GM10266 (cell line): ENCODE measurements around the gene FMO4.

Experiments
- DNase-seq: peaks from one replicate; pipeline ENCODE4 v3.0.0; 2012; ENCODE audit errors: extremely low spot score
- TF ChIP-seq, protein P1 (sequence below): IDR thresholded peaks from 2 replicates; pipeline ENCODE4 v1.5.1; 2012; ENCODE audit warnings: mild to moderate bottlenecking, low read depth; ENCODE audit not compliant: control insufficient read depth, insufficient read depth; ENCODE audit errors: missing control alignments

FMO4 gene

GRCh38 chr1:171298696-171299095 lies 15.3 kb upstream of the FMO4 start:
- TF ChIP-seq, protein P1, sequence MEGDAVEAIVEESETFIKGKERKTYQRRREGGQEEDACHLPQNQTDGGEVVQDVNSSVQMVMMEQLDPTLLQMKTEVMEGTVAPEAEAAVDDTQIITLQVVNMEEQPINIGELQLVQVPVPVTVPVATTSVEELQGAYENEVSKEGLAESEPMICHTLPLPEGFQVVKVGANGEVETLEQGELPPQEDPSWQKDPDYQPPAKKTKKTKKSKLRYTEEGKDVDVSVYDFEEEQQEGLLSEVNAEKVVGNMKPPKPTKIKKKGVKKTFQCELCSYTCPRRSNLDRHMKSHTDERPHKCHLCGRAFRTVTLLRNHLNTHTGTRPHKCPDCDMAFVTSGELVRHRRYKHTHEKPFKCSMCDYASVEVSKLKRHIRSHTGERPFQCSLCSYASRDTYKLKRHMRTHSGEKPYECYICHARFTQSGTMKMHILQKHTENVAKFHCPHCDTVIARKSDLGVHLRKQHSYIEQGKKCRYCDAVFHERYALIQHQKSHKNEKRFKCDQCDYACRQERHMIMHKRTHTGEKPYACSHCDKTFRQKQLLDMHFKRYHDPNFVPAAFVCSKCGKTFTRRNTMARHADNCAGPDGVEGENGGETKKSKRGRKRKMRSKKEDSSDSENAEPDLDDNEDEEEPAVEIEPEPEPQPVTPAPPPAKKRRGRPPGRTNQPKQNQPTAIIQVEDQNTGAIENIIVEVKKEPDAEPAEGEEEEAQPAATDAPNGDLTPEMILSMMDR = no peak
- DNase-seq = no peak

GRCh38 chr1:171299342-171299741 lies 14.6 kb upstream of the FMO4 start:
- DNase-seq = no peak
- TF ChIP-seq, protein P1 = no peak

- DNase-seq = no peak
Measured at GRCh38 chr1:171300401-171300800, 13.6 kb upstream of the FMO4 start.

DNA sequence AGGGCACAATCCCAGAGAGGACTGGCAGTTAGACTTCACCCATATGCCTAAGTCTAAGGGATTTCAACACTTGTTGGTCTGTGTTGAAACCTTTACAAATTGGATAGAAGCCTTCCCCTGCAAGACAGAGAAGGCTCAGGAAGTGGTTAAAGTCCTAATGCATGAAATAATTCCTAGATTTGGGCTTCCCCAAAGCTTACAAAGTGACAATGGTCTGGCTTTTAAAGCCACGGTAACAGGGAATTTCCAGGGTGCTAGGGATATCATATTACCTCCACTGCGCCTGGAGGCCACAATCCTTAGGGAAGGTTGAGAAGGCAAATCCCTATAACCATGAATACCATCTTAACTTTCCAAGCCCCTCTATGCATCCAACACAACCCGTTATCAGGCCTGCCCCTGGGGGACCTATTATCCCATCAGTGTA lies 3.3 kb upstream of the FMO4 start:
- TF ChIP-seq, protein P1 = no peak
- DNase-seq = no peak

More at GRCh38 chr1:171300401-171300800, 13.6 kb upstream of the FMO4 start:
- TF ChIP-seq, protein P1 = no peak

GRCh38 chr1:171311771-171312558 lies 2.0 kb upstream of the FMO4 start:
- TF ChIP-seq, protein P1 = no peak
- DNase-seq = no peak

- TF ChIP-seq, protein P1 = no peak
- no peak for DNase-seq
Measured at GRCh38 chr1:171313319-171313834, 606 bp upstream of the FMO4 start.

GRCh38 chr1:171329251-171329650 lies 15.3 kb downstream of the FMO4 start:
- TF ChIP-seq, protein P1 = no peak
- no peak for DNase-seq
